ENCODE results near the gene PDE11A.
A peak's percentile ranks its signal among the peaks of the same experiment; 100 is the strongest.

The PDE11A gene

DNA sequence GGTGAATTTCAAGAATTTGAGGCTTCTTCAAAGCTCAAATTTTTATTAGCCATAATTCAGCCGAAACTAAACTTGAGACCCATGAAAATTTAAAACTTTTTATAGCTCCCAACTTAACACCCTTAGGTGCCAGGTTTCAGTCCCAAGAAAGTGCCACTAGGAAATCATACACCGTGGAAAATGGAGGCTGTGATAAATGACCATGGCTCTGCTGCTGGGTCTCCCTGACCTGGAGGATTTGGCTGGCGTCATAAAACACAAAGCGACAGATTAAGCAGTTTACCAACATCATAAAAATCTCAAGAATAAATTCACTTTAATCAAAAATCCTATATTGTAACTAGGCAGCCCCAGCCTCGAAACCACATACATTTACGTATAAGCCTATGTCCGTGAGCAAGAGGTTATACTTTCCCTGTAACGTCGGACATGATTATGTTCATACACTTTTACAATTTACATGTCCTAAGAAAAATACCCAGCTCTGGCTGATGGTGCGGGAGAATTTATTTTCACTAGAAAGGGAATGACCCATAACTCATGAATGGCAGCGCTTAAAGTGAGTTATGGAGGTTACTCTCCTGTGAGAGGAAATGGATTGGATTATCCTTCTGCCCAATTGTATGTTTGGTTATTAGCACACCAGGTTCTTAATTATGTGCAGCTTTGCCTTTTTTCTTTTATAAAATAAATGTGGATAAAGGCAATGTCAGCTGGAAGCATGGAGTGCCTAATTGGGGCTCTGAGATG is 350.6 kb downstream of the PDE11A start:
- no peak for DNase-seq

DNA sequence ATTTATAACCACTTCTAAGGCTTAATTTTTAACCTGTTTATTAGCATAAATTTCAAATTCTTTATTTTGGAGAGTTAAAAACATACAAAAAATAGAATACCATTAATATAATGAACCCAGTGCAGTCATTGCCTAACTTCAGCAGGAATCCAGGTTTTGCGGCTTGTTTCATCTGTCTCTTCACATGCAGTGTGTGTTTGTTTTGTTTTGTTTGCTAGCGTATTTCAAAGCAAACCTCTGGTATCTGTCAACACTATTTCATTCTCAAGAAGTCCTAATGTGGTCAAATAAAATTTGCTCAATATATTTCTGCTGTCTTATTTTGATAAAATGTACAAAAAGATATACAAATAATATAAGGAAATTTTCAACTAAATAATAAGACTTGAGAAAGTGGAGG is 351.5 kb downstream of the PDE11A start:
- DNase-seq: no peak

GRCh38 chr2:177717831-177718618 is 354.6 kb downstream of the PDE11A start:
- DNase-seq: no peak

- no peak for DNase-seq
Observed at GRCh38 chr2:177716484-177716883, 356.1 kb downstream of the PDE11A start.

DNA sequence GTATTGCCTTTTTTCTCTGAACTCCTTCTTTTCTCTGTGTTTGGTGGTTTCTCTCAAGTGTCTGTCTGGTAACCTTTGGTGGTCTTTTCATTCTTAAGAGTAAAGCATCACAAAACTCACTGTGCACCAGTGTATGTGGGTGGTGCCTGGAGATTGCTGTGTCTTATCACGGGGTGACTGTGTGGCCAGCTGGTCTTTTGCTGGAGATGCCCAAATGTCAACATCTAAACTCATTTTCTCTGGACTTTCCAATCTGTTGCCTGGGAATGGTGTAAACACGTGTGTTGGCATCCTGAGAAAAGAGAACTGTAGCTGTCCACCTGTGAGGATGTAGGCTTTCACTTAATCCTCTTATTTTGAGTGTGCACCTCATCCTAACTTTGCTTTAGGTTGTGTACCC is 356.8 kb downstream of the PDE11A start:
- DNase-seq: no peak

- no peak for DNase-seq
Observed at GRCh38 chr2:177714704-177715103, 357.9 kb downstream of the PDE11A start.

- peak; percentile 30 for DNase-seq
Observed at GRCh38 chr2:177712462-177712861, 360.1 kb downstream of the PDE11A start.

DNA sequence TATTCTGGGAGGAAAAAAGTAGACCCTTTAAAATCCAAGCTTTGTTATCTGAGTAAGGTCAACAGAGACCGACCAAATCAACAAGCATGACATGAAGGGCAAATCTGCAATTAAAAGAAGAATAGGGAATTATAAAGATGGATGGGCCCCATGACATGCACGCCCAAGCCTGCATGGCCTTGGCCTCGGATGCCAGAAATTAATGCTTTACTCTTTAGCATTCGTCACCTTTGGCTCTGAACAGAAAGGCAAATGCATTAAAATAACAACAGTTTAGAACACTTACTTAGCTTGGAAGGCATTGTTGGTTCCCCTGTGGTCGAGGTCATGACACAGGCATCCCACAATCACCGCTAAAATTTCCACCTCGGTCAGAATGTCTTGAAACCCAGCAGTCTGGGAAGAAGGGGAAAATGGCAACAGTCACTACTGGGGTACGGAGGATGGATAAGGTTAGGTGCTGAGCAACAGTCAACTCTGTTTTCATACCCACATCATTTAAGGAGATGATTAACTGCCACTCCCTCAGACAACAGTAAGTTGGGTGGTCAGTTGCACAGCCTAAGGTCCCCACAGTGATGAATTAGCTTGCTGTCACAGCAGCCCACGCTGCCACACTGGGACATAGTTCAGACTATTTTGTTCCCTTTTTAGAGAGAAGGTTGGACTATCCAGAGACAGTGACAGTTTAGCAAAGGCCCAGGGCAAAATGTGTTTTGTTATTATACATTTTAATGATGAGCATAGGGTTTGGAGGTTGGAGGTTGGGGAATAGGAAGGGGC is 360.9 kb downstream of the PDE11A start:
- peak; percentile 50 to 75 for DNase-seq

GRCh38 chr2:177710889-177711288 is 361.7 kb downstream of the PDE11A start:
- no peak for DNase-seq

DNA sequence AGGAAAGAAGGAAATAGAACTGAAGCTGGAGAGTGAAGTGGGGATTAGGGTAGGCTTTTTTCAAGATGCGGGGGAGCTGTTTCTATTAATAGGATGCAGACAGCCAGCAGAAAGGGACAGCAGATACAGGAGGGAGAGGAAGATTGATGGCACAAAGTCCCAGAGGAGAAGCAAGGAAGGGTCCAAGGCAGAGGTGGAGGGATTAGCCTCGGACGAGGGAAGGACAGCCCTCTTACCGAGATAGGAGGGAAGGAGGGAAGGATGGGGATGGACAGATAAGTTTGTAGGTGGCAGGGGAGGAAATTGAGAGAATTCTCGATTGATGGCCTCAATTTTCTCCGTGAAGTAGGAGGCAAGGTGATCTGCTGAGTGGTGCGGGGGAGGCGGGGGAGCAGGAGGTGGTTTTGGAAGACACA is 362.6 kb downstream of the PDE11A start:
- no peak for DNase-seq

DNA sequence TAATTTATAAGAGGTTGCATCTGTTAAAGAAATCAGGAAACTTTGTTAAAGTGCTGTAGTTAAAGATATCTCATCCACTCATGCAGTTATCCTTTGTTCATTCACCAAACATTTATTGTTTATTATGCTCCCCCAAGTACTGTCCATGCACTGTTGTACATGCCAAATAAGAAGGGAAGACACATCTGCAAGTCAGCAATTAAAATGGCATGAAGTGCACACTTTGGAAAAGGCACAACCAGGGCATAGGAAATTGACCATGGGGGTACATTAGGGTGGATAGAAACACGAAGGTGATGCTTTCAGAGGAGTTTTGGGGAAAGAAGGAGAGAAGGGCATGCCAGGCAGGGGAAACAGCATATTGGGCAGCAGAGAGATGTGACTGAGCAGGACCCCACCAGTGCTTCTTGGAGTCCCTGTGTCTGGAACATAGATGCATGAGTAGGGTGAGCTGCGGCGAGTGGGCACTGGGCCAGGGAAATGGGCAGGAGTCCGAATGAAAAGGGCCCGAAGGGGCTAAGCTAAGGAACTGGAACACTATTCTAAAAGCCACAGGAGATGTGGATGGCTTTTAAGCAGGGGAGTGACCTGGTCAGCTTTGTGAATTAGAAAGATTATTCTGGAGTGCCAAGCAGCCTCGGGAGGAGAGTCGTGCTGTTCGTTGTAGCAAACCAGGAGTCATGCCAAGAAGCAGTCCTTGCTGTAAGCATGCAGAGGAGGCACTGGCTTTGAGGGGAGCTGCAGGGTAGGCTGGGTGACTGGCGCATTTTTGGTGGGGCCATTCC is 363.7 kb downstream of the PDE11A start:
- no peak for DNase-seq

DNA sequence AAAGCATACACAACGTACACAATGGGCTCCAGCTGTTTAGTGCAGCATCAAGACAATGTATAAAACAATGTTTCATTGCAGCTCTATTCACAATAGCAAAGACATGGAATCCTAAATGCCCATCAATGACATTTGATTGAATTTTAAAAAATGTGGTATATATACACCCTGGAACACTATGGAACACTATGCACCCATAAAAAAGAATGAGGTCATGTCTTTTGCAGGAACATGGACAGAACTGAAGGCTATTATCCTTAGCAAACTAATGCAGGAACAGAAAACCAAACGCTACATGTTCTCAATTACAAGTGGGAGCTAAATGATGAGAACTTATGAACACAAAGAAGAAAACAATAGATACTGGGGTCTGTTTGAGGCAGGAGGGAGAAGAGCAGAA is 364.5 kb downstream of the PDE11A start:
- no peak for DNase-seq

DNA sequence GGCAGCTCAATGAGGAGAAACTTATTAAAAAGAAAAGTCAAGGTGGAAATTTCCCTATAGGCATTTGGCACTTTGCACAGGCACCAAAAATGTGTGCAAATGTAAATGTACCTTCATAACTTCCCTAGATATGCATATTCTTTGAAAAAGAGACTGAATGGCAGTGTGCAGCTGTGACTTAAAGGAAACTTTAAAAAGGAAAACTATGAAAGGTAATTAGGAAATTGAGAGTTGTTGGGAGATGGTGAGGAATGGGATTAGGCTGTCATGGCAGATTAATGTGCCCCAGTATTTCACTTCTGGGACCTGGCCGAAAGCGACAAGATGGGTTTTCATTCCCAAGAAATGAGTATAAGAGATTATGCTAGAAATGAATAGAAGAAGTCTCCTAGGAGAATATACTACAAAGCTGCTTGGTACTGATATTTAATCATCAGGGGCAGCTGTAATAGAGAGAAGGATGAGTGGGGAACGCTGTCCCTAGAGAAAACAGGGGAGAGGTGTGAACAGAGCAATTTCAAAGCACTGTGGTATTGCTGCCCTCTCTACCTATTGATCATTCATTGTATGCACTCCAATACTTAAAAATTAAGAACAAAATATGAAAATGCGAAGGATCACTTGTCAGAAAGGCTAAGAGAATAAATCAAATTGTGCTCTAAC is 366.9 kb downstream of the PDE11A start:
- DNase-seq: no peak

DNA sequence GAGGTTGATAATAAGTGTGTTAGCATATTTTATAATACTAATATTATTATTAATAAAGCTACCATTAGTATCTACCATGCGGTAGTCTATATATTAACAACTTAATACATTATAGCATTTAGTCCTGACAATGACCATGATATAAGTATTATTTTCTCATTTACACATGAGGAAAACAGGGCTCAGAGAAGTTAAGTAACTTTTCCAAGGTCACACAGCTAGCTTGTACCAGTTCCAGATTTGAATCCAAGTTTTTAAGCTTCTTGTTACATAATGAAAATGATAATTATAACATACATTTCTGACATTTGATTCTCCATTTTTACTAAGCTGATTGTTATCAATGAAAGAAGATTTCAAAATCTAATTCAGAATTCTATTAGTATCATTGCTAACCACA is 369.4 kb downstream of the PDE11A start:
- DNase-seq: no peak

GRCh38 chr2:177698281-177698680 is 374.3 kb downstream of the PDE11A start:
- no peak for DNase-seq

GRCh38 chr2:177694348-177694747 is 378.2 kb downstream of the PDE11A start:
- no peak for DNase-seq

DNA sequence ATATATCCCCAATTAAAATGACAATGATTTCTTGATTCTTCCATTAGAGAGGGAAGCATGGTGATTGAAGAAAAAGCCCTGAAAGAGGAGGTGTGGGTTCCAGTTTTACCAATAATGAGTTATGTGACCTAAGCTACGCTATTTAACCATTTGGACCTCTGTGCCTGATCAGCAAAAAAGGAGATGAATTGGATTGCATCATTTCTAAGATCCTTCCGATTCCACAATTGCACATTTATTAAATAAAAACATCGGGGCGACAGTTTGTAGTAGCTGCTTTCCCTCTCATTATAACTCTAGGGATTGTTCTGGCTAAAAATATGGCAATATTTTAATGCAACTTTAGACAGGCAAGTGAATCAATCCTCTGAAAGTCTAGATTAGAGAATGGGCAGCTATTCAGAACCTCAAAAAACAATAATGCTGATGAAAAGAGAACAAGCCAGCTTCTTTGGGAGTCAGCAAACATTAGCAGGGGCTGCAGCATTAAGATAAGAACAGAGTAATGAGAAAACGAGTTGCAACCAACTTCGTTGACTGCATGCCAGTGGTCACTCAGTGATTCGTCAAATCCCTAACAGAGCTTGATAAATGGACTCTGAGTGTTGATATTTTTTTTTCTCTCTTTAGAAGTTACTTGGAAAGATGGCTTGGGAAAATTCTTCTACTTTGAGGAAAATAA is 378.8 kb downstream of the PDE11A start:
- no peak for DNase-seq

DNA sequence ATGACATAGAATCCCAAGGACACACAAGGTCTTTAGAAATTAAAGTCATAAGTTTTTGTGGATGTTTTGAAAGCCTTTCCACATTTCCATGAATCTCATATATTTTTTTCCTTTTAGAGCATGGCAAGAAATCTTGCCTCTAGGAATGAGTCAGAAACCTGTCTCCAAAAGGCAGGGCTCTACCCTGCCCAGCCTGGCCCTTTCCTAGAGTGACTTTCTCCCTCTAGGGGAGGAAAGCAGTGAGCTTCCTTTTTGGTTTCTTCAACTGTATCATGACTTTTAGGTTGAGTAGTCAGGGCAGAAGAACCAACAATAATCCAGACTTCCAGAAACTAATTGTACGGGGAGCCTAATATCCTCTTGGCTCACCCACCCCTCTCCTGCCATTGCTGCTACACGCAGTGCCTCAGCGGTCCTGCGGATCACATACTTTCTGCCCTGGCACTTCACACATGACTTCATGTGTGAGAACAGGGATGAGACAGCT is 379.8 kb downstream of the PDE11A start:
- DNase-seq: no peak

GRCh38 chr2:177692042-177692782 is 380.4 kb downstream of the PDE11A start:
- no peak for DNase-seq

GRCh38 chr2:177691177-177691576 is 381.4 kb downstream of the PDE11A start:
- no peak for DNase-seq
